ENCODE results near the gene TOP2A. TPM values are rescaled to one million over a fixed set of nuclear protein-coding genes. Genes with fewer than 3 reads are reported as not detected.
A peak's percentile ranks its signal among the peaks of the same experiment; 100 is the strongest.
"Not testable (repeated sequence)": the region's sequence is repeated elsewhere in the genome, so short reads cannot be mapped to it uniquely, and the experiment has no call there.

The TOP2A gene
- polyA plus RNA-seq, 1 of the 3 experiments (the other 2 are of a cell fraction) = 20.6 TPM

DNA sequence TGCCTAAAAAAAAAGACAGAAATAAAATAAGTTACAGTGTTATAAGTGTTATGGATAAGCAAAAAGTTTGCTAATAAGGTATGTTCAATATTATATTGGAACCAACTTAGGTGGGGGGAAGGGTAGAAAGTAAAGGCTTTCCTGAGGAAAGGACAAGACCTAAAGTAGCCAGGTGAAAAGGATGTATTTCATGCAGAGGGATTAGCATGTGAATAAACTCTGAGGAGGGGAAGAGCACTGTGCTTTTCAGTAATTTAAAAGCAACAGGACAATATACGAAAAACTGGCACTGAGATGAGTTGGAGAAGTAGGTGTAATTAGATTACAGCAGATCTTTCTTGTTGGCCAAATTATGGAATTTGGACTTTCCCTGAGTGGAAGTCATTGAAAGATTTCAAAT lies 7.6 kb downstream of the TOP2A start:
- H3K4me1 ChIP-seq (ENCODE audit: control insufficient read depth in 1 of 2, insufficient read depth in 2 of 2, low read depth in 1 of 2, low read length in 1 of 2) = no peaks in the 10 kb centered on the region
- H3K79me2 ChIP-seq (ENCODE audit: insufficient read depth) = peaks cover 74% of the 10 kb centered on the region
- 0 out of 4 replicates have a peak overlapping the region, but pooled peaks of 1 of the 2 experiments have one; percentile 0 for H3K27ac ChIP-seq (ENCODE audit: low read depth in 2 of 2, low read length in 1 of 2)

GRCh38 chr17:40409540-40409939 lies 8.2 kb downstream of the TOP2A start:
- WGBS (ENCODE audit: low lambda C conversion rate) = 95% methylated on average over 4 of the region's 4 CpGs
- H2AFZ ChIP-seq (ENCODE audit: low read depth); H3K27me3 ChIP-seq (ENCODE audit: insufficient read depth); POLR2A ChIA-PET; H3K9me3 ChIP-seq; H4K20me1 ChIP-seq (ENCODE audit: insufficient read depth); H3K9ac ChIP-seq; DNase-seq; H3K4me3 ChIP-seq (ENCODE audit: low read depth in 2 of 2, low read length in 1 of 2); H3K9me2 ChIP-seq; H3K4me2 ChIP-seq; H3K4me1 ChIP-seq (ENCODE audit: control insufficient read depth in 1 of 2, insufficient read depth in 2 of 2, low read depth in 1 of 2, low read length in 1 of 2); H3K27ac ChIP-seq (ENCODE audit: low read depth in 2 of 2, low read length in 1 of 2): not testable (repeated sequence)
- H3K36me3 ChIP-seq (replicated peaks in 1 of 2; ENCODE audit: control insufficient read depth in 1 of 2, insufficient read depth in 2 of 2, low read length in 1 of 2) = peaks cover 37 to 67% of the 10 kb centered on the region in 2 experiments
- peaks cover 32% of the 10 kb centered on the region for H3F3A ChIP-seq (replicated peaks; ENCODE audit: insufficient read depth)
- CTCF ChIA-PET = interaction anchor here (0.8 to 16.1 kb wide), 4 partner anchors 10 to 124 kb away, joined by 3 to 175 read pairs (median 11); no protein-coding TSS in a partner anchor
- H3K79me2 ChIP-seq (ENCODE audit: insufficient read depth) = peaks cover 68% of the 10 kb centered on the region

More for the DNA sequence above, 7.6 kb downstream of the TOP2A start:
- peaks cover 35 to 65% of the 10 kb centered on the region in 2 experiments for H3K36me3 ChIP-seq (replicated peaks in 1 of 2; ENCODE audit: control insufficient read depth in 1 of 2, insufficient read depth in 2 of 2, low read length in 1 of 2)
- H3K9me3 ChIP-seq = no peaks in the 10 kb centered on the region
- H3K9me2 ChIP-seq = no peaks in the 10 kb centered on the region
- peak overlapping the region; percentile 80 for H2AFZ ChIP-seq (ENCODE audit: low read depth)
- H3K4me3 ChIP-seq (ENCODE audit: low read depth in 2 of 2, low read length in 1 of 2) = no peak overlapping the region
- no peak overlapping the region for H3K4me2 ChIP-seq
- CTCF ChIA-PET = interaction anchor here (0.8 to 16.1 kb wide), 6 partner anchors 10 to 123 kb away, joined by 3 to 175 read pairs (median 13); no protein-coding TSS in a partner anchor
- TF ChIP-seq EP300 (IDR thresholded peaks at IDR 0.05; ENCODE audit: borderline replicate concordance in 1 of 2, low read depth in 1 of 2, low read length in 1 of 2) (no peak), RFX5 (IDR thresholded peaks at IDR 0.05; ENCODE audit: low read length) (no peak), USF2 (IDR thresholded peaks at IDR 0.05; ENCODE audit: borderline replicate concordance, low read depth, low read length) (no peak), TAF1 (IDR thresholded peaks at IDR 0.05; ENCODE audit: borderline replicate concordance, low read depth, low read length) (no peak), EZH2phosphoT487 (IDR thresholded peaks at IDR 0.05; ENCODE audit: borderline replicate concordance, low read depth) (no peak), NRF1 (IDR thresholded peaks at IDR 0.05; ENCODE audit: low read depth, low read length) (no peak), SIN3A (IDR thresholded peaks at IDR 0.05; ENCODE audit: borderline replicate concordance, low read depth, low read length) (no peak), JUND (IDR thresholded peaks at IDR 0.05) (no peak), GATA2 (CRISPR knock-in tag; IDR thresholded peaks at IDR 0.05) (no peak), ELF1 (IDR thresholded peaks at IDR 0.05) (no peak)
- TF ChIP-seq, protein P1, sequence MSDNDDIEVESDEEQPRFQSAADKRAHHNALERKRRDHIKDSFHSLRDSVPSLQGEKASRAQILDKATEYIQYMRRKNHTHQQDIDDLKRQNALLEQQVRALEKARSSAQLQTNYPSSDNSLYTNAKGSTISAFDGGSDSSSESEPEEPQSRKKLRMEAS (IDR thresholded peaks at IDR 0.05; ENCODE audit: low read depth) = no peak
- TF ChIP-seq, protein P2, sequence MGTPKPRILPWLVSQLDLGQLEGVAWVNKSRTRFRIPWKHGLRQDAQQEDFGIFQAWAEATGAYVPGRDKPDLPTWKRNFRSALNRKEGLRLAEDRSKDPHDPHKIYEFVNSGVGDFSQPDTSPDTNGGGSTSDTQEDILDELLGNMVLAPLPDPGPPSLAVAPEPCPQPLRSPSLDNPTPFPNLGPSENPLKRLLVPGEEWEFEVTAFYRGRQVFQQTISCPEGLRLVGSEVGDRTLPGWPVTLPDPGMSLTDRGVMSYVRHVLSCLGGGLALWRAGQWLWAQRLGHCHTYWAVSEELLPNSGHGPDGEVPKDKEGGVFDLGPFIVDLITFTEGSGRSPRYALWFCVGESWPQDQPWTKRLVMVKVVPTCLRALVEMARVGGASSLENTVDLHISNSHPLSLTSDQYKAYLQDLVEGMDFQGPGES (IDR thresholded peaks at IDR 0.05; ENCODE audit: low read depth, low read length) = no peak
- TF ChIP-seq, protein P3, sequence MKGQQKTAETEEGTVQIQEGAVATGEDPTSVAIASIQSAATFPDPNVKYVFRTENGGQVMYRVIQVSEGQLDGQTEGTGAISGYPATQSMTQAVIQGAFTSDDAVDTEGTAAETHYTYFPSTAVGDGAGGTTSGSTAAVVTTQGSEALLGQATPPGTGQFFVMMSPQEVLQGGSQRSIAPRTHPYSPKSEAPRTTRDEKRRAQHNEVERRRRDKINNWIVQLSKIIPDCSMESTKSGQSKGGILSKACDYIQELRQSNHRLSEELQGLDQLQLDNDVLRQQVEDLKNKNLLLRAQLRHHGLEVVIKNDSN (IDR thresholded peaks at IDR 0.05; ENCODE audit: borderline replicate concordance, low read depth) = no peak
- no peaks in the 10 kb centered on the region for H4K20me1 ChIP-seq (ENCODE audit: insufficient read depth)
- POLR2A ChIA-PET = no interaction called here
- H3K27me3 ChIP-seq (ENCODE audit: insufficient read depth) = no peaks in the 10 kb centered on the region
- H3K9ac ChIP-seq = no peak overlapping the region
- 88% methylated on average over 1 of the region's 1 CpG for WGBS (ENCODE audit: low lambda C conversion rate)
- peaks cover 28% of the 10 kb centered on the region for H3F3A ChIP-seq (replicated peaks; ENCODE audit: insufficient read depth)
- DNase-seq = no peak
